Measurements from ENCODE around the gene SPHKAP.

SPHKAP gene

DNA sequence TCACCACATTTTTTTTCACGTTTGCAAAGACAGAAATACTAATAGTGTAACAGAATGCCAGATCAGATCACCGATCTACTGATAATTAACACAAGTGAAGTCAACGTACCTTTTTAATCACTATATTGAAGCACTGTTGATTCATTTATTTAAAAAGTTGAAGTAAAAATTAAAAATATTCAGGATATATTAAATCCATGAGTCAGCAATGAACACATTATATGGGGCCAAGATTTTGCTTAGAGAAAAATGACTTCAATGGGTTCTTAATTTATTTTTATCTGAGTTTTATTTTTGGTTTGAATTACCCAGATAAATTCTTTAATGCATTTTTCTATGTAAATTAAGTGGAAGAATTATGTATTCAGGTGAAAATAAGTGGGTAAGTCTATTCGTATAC, 14.2 kb downstream of the SPHKAP start:
- no peak overlapping the region for H3K4me3 ChIP-seq (ENCODE audit: low read length)
- no peak for DNase-seq (ENCODE audit: low read depth)
- TF ChIP-seq CTCF (conservative IDR thresholded peaks at IDR 0.05; ENCODE audit: low read length): no peak

- TF ChIP-seq CTCF (conservative IDR thresholded peaks at IDR 0.05; ENCODE audit: low read length): no peak
- DNase-seq (ENCODE audit: low read depth): no peak
- no peak overlapping the region for H3K4me3 ChIP-seq (ENCODE audit: low read length)
Observed at GRCh38 chr2:228164718-228165117, 16.8 kb downstream of the SPHKAP start.

- no peak for TF ChIP-seq CTCF (conservative IDR thresholded peaks at IDR 0.05; ENCODE audit: low read length)
- H3K4me3 ChIP-seq (ENCODE audit: low read length): no peak overlapping the region
- no peak for DNase-seq (ENCODE audit: low read depth)
Observed at GRCh38 chr2:228157841-228158240, 23.6 kb downstream of the SPHKAP start.

DNA sequence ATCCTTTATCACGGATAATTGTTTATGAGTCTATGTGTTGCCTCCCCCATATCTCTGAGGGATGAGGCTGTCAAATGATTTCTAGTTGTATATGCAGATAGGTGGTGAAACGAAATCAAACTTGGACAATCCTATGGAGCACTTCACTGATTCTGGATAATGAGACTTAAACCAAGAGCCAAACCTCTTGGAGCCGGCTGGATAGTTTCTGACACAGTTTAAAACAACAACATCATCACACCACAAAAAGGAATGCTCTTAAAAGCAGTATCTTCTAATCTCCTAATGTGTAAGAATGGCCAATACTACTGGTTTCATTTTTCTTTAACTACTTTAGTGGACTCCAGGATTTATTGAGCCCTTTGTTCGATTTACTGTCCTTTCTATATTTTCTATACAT, 36.5 kb downstream of the SPHKAP start:
- DNase-seq (ENCODE audit: low read depth): no peak
- TF ChIP-seq CTCF (conservative IDR thresholded peaks at IDR 0.05; ENCODE audit: low read length): no peak
- no peak overlapping the region for H3K4me3 ChIP-seq (ENCODE audit: low read length)

DNA sequence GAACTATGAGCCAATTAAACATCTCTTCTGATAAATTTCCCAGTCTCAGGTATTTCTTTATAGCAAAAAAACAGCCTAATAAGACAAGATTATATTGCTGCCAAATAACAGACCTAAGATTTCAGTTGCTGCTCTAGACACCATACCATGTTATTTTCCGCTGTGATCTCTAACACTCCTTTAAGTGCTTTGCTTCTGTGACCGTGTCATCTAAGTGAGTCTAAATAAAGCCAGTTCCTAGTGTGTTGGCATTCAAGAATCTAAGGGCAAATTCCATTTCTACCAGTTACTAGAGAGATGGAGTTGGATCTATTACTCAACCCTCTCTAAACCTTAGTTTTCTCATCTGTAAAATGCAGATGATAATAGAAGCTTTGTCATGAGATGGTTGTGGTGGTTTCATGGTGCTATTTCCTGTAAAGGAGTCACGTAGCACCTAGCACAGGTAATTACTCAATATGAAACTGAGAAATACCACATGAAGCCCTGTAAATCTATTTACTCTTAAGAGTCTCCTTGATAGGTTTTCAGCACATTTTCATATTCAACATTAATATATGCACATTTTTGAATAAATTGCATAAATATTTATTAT, 40.5 kb downstream of the SPHKAP start:
- no peak for DNase-seq (ENCODE audit: low read depth)
- TF ChIP-seq CTCF (conservative IDR thresholded peaks at IDR 0.05; ENCODE audit: low read length): no peak
- no peak overlapping the region for H3K4me3 ChIP-seq (ENCODE audit: low read length)

- DNase-seq (ENCODE audit: low read depth): no peak
- TF ChIP-seq CTCF (conservative IDR thresholded peaks at IDR 0.05; ENCODE audit: low read length): no peak
- no peak overlapping the region for H3K4me3 ChIP-seq (ENCODE audit: low read length)
Observed at GRCh38 chr2:228136027-228136426, 45.5 kb downstream of the SPHKAP start.

DNA sequence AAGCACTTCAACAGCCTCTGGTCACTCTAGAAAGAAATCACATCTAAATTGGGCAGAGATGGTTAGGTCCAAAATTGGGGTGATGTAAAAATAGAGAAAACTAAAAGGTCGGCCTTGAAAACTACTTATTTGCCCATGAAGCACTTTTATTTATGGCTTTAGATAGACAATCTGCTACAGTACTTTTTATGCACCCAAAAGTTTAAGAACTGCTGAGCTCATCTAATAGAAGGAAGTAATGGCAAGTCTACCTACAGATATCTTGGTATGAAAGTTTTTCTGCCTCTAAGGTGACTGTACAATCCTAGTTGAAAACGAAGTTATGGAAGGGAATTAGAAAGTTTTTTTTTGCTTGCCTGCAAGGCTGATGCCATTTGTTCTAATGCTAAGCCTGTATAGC, 46.2 kb downstream of the SPHKAP start:
- DNase-seq (ENCODE audit: low read depth): no peak
- no peak for TF ChIP-seq CTCF (conservative IDR thresholded peaks at IDR 0.05; ENCODE audit: low read length)
- H3K4me3 ChIP-seq (ENCODE audit: low read length): no peak overlapping the region
